Immature natural killer cell (primary cell): ENCODE measurements around the gene WDFY4. TPM values are rescaled to one million over a fixed set of nuclear protein-coding genes. Genes with fewer than 3 reads are reported as not detected.
A peak's percentile ranks its signal among the peaks of the same experiment; 100 is the strongest.

Source experiments
- DNase-seq, 3 donors: peaks; one replicate each; pipeline ENCODE4 v3.0.0; 2022; ENCODE audit warnings: mixed read lengths in 1 of 3
- H3K27ac Mint-ChIP-seq, 6 donors: one replicate each; pipeline ENCODE4 v1.8.0; 2020; ENCODE audit warnings: mixed read lengths in 6 of 6, mild to moderate bottlenecking in 5 of 6, inconsistent platforms in 4 of 6, moderate library complexity in 3 of 6
- H3K27me3 Mint-ChIP-seq, 3 donors: one replicate each; pipeline ENCODE4 v1.8.0; 2020 to 2021; ENCODE audit warnings: low read depth in 3 of 3, mild to moderate bottlenecking in 3 of 3, mixed read lengths in 3 of 3, moderate library complexity in 3 of 3, inconsistent platforms in 1 of 3
- H3K36me3 Mint-ChIP-seq, 3 donors: one replicate each; pipeline ENCODE4 v1.8.0; 2020; ENCODE audit warnings: mixed read lengths in 3 of 3, inconsistent platforms in 2 of 3, mild to moderate bottlenecking in 2 of 3
- H3K4me1 Mint-ChIP-seq, 2 donors: one replicate each; pipeline ENCODE4 v1.8.0; 2020; ENCODE audit warnings: inconsistent platforms in 2 of 2, mild to moderate bottlenecking in 2 of 2, mixed read lengths in 2 of 2, moderate library complexity in 1 of 2
- H3K4me3 Mint-ChIP-seq, 5 donors: one replicate each; pipeline ENCODE4 v1.8.0; 2020; ENCODE audit warnings: mild to moderate bottlenecking in 5 of 5, mixed read lengths in 5 of 5, inconsistent platforms in 3 of 5, moderate library complexity in 3 of 5
- H3K9me3 Mint-ChIP-seq, 6 donors: one replicate each; pipeline ENCODE4 v1.8.0; 2020; ENCODE audit warnings: mild to moderate bottlenecking in 6 of 6, mixed read lengths in 6 of 6, inconsistent platforms in 4 of 6, moderate library complexity in 3 of 6
- polyA plus RNA-seq, 3 donors: library from polyadenylated mRNA; unstranded; fragments of 300-500 nt; fragmentation: Illumina TruSeq; gene quantifications; one replicate each; pipeline ENCODE4 v1.2.3, GENCODE V29; 2021

WDFY4 gene
- polyA plus RNA-seq, 3 donors from 2014 or later, result 1.0 to 2.2 TPM; not detected in 1

DNA sequence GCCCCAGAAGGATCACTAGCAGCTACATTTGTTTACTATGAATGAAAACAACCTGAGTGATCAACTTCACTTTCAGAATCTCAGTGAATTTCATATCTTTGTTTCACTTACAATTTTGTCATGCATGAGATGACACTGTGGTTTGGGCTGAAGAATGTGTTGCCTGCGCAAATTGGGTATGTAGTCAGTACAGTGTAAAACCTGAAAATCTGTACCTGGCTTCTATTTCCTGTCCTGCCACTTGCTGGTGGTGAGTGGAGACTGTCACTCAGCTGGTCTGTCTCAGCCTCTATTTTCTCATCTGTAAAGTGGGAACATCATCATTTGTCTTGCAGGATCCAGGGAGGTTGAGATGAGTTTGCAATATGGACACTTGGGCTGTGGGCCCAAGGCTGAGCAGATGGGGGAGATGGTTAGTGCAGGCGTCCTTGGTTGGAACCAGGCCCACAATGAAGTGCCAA is 118.0 kb downstream of the WDFY4 start:
- Mint-ChIP-seq H3K36me3 (peaks cover 4 to 5% (median 5%) of the 10 kb centered on the region in 3 donors), H3K27ac (peak overlapping the region; percentile 19 to 70 (median 49)), H3K4me1 (peaks cover 46 to 56% of the 10 kb centered on the region in 2 donors), H3K4me3 (peak overlapping the region in 4 of 5 donors; percentile 5 to 19 (median 10)), H3K27me3 (peaks cover 0 to 7% (median 0%) of the 10 kb centered on the region in 3 donors), H3K9me3 (peaks cover 0 to 7% (median 4%) of the 10 kb centered on the region in 6 donors)
- peak; percentile 26 to 52 (median 45) for DNase-seq

DNA sequence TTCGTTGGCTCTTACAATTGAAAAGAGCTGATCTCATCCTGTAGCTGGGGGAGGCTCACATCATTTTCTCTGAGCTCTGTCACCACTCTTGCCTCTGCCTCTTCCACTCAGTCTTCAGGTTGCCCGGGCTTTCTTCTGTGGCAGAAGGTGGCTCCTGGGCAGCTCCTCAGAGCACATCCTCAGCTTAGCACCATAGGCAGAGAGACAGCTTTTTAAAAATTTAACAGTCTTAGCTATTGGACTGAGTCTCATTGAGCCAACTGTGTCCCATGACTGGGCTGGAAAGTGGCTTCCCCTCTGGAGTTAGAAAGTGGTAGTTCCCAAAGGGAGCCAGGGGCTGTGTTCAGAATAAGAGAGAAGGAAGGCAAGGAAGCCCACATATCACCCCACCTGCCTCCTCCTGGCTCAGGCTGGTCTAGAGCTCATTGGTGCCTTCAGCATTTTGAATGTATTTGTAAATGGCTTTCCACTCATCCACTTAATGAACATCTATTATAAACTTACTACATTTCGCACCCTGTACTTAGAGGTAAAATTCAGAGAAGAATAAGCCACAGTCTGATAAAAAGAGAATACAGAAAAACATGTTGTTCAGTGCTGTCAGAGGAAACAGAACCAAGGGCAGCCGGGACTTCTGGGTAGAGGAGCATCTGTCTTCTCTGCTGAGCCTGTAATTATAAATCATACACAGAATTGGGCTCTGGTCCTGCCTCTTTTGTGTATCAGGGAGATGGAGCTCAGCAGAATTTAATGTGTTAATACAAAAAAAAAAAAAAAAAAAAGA is 119.3 kb downstream of the WDFY4 start:
- no peak overlapping the region for H3K27ac Mint-ChIP-seq
- no peak for DNase-seq
- peaks cover 0 to 7% (median 0%) of the 10 kb centered on the region in 3 donors for H3K27me3 Mint-ChIP-seq
- H3K9me3 Mint-ChIP-seq, result peaks cover 0 to 7% (median 4%) of the 10 kb centered on the region in 6 donors
- H3K4me3 Mint-ChIP-seq, result no peak overlapping the region
- H3K36me3 Mint-ChIP-seq, result peaks cover 4 to 5% (median 5%) of the 10 kb centered on the region in 3 donors
- H3K4me1 Mint-ChIP-seq, result peaks cover 46 to 54% of the 10 kb centered on the region in 2 donors

- Mint-ChIP-seq H3K9me3 (peaks cover 0 to 7% (median 3%) of the 10 kb centered on the region in 6 donors), H3K4me1 (peaks cover 41 to 46% of the 10 kb centered on the region in 2 donors), H3K4me3 (no peak overlapping the region), H3K36me3 (peaks cover 4 to 5% (median 5%) of the 10 kb centered on the region in 3 donors), H3K27ac (no peak overlapping the region), H3K27me3 (peaks cover 0 to 7% (median 0%) of the 10 kb centered on the region in 3 donors)
- DNase-seq, result no peak
These were observed 120.1 kb downstream of the WDFY4 start for GRCh38 chr10:48804740-48805182.

DNA sequence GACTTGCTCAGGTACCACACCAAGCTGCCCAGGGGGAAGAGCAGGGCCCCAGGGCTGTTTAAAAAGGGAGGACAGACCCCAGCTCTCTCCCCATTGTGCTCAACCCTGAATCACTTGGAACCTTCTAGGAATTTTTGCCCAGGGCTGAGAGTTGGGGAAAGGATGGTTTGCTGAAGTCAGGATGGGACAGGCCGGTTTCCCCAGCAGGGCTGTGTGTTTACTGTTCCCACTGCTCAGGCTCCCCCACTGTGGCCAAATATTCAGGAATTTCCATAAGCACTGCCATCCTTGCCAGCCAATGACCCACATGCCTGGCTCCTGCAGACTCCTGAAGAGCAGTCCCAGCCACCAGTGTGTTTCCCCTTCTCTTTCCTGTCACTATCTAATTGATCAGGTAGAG is 120.7 kb downstream of the WDFY4 start:
- peaks cover 0 to under 1% (median 0%) of the 10 kb centered on the region in 3 donors for H3K36me3 Mint-ChIP-seq
- H3K4me3 Mint-ChIP-seq, result no peak overlapping the region
- H3K27ac Mint-ChIP-seq, result no peak overlapping the region
- H3K27me3 Mint-ChIP-seq, result peaks cover 0 to 3% (median 0%) of the 10 kb centered on the region in 3 donors
- DNase-seq, result no peak
- peaks cover 0 to under 1% (median 0%) of the 10 kb centered on the region in 6 donors for H3K9me3 Mint-ChIP-seq
- H3K4me1 Mint-ChIP-seq, result peaks cover 36 to 39% of the 10 kb centered on the region in 2 donors

GRCh38 chr10:48805848-48806247 is 121.2 kb downstream of the WDFY4 start:
- peak overlapping the region in 1 of 5 donors; percentile 5 for H3K4me3 Mint-ChIP-seq
- no peak for DNase-seq
- H3K9me3 Mint-ChIP-seq, result no peaks in the 10 kb centered on the region
- no peak overlapping the region for H3K27ac Mint-ChIP-seq
- no peaks in the 10 kb centered on the region for H3K36me3 Mint-ChIP-seq
- peaks cover 0 to 4% (median 0%) of the 10 kb centered on the region in 3 donors for H3K27me3 Mint-ChIP-seq
- peaks cover 33 to 35% of the 10 kb centered on the region in 2 donors for H3K4me1 Mint-ChIP-seq

DNA sequence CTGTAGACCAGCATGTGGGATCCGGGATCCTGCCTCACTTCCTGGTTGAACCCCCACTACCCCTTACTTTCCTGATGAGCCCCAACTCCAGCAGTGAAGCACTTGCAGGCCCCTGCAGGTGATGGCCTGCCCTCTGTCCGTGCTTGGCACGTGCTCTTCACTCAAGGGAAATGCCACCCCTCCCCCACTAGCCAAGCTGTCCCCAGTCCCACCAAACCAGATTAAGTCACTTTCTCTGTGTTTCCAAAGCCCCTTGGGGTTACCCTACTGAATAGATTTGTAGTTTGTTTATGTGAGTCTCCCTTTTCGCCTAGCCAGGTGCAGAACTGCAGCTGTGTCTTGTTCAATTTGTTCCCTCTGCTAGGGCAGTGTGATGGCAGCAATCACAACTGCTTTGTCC is 121.7 kb downstream of the WDFY4 start:
- no peak overlapping the region for H3K27ac Mint-ChIP-seq

GRCh38 chr10:48807791-48808470 is 123.3 kb downstream of the WDFY4 start:
- Mint-ChIP-seq H3K9me3 (no peaks in the 10 kb centered on the region), H3K27ac (no peak overlapping the region), H3K4me3 (no peak overlapping the region)

More for the DNA sequence above, 121.7 kb downstream of the WDFY4 start:
- Mint-ChIP-seq H3K27me3 (peaks cover 0 to 6% (median under 1%) of the 10 kb centered on the region in 3 donors), H3K36me3 (no peaks in the 10 kb centered on the region), H3K4me3 (no peak overlapping the region), H3K9me3 (no peaks in the 10 kb centered on the region), H3K4me1 (peaks cover 28 to 30% of the 10 kb centered on the region in 2 donors)
- DNase-seq, result no peak

DNA sequence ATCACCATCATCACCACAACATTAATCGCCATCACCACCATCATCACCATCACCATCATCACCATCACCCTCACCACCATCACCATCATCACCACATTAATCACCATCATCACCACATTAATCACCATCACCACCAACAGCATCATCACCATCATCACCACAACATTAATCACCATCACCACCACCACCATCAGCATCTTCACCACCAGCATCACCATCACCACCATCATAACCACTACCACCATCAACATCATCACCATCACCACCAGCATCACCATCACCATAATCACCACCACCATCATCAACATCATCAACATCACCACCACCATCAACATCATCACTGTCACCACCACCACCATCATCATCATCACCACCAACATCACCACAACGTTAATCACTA is 124.6 kb downstream of the WDFY4 start:
- DNase-seq, result peak in 1 of 3 donors; percentile 11
- H3K4me3 Mint-ChIP-seq, result no peak overlapping the region
- peaks cover 0 to 10% (median 6%) of the 10 kb centered on the region in 3 donors for H3K27me3 Mint-ChIP-seq
- peaks cover 7 to 9% of the 10 kb centered on the region in 2 donors for H3K4me1 Mint-ChIP-seq
- H3K27ac Mint-ChIP-seq, result no peak overlapping the region
- H3K9me3 Mint-ChIP-seq, result no peaks in the 10 kb centered on the region
- no peaks in the 10 kb centered on the region for H3K36me3 Mint-ChIP-seq

More at GRCh38 chr10:48807791-48808470, 123.3 kb downstream of the WDFY4 start:
- DNase-seq, result no peak
- H3K27me3 Mint-ChIP-seq, result peaks cover 0 to 8% (median 6%) of the 10 kb centered on the region in 3 donors
- peaks cover 12 to 14% of the 10 kb centered on the region in 2 donors for H3K4me1 Mint-ChIP-seq
- no peaks in the 10 kb centered on the region for H3K36me3 Mint-ChIP-seq

GRCh38 chr10:48811461-48811860 is 126.8 kb downstream of the WDFY4 start:
- Mint-ChIP-seq H3K4me1 (no peaks in the 10 kb centered on the region), H3K36me3 (no peaks in the 10 kb centered on the region), H3K27ac (no peak overlapping the region), H3K27me3 (peaks cover 0 to 10% (median 5%) of the 10 kb centered on the region in 3 donors), H3K9me3 (no peaks in the 10 kb centered on the region), H3K4me3 (no peak overlapping the region)
- DNase-seq, result no peak

DNA sequence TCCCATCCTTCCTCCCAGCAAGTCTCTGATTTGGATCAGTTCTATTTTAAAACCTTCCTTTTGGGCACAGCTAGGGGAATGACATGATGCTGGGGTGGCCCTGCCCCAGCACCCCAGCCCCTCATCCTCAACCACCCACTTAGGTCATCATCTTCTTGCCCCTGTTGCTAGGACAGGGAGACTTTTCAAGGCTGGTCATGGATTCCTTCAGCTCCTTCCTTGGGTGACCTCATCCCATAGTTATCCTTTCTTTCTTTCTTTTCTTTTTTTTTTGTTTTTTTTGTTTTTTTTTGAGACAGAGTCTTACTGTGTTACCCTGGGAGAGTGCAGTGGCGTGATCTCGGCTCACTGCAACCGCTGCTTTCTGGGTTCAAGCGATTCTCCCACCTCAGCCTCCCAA is 127.2 kb downstream of the WDFY4 start:
- H3K27me3 Mint-ChIP-seq, result peaks cover 0 to 10% (median 5%) of the 10 kb centered on the region in 3 donors
- no peak for DNase-seq
- H3K36me3 Mint-ChIP-seq, result no peaks in the 10 kb centered on the region
- no peak overlapping the region for H3K27ac Mint-ChIP-seq
- no peaks in the 10 kb centered on the region for H3K9me3 Mint-ChIP-seq
- H3K4me3 Mint-ChIP-seq, result no peak overlapping the region
- H3K4me1 Mint-ChIP-seq, result no peaks in the 10 kb centered on the region

GRCh38 chr10:48813291-48813690 is 128.6 kb downstream of the WDFY4 start:
- peaks cover 0 to 12% (median 5%) of the 10 kb centered on the region in 3 donors for H3K27me3 Mint-ChIP-seq
- no peak for DNase-seq
- H3K36me3 Mint-ChIP-seq, result no peaks in the 10 kb centered on the region
- H3K9me3 Mint-ChIP-seq, result peaks cover 0 to 2% (median 0%) of the 10 kb centered on the region in 6 donors
- H3K4me1 Mint-ChIP-seq, result no peaks in the 10 kb centered on the region
- no peak overlapping the region for H3K27ac Mint-ChIP-seq
- H3K4me3 Mint-ChIP-seq, result no peak overlapping the region

- H3K27ac Mint-ChIP-seq, result no peak overlapping the region
- H3K27me3 Mint-ChIP-seq, result peaks cover 0 to 12% (median 5%) of the 10 kb centered on the region in 3 donors
These were observed 129.2 kb downstream of the WDFY4 start for GRCh38 chr10:48813825-48814224.

DNA sequence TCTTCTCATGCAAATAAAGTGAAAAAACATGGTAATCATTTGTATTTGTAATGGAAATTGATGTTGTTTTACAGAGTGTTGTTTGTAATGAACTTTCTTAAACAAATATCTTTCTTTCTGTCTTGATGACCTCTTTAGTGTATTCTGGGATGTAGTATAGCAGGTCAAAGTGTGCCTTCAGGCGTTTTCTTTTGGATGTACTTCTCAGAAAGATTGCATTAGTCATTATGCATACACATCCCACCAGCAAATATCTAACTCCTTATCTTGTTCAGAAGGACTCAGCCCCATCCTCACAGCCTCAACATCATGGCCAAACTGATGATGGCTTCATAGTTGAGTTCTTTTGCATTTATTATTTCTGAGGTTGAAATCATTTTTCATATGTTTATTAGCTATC is 130.3 kb downstream of the WDFY4 start:
- Mint-ChIP-seq H3K27me3 (peaks cover 0 to 12% (median 5%) of the 10 kb centered on the region in 3 donors), H3K4me1 (no peaks in the 10 kb centered on the region), H3K9me3 (peaks cover 0 to 2% (median 0%) of the 10 kb centered on the region in 6 donors), H3K36me3 (no peaks in the 10 kb centered on the region), H3K4me3 (no peak overlapping the region), H3K27ac (no peak overlapping the region)
- DNase-seq, result no peak

More at GRCh38 chr10:48813825-48814224, 129.2 kb downstream of the WDFY4 start:
- no peak overlapping the region for H3K4me3 Mint-ChIP-seq
- no peaks in the 10 kb centered on the region for H3K36me3 Mint-ChIP-seq
- DNase-seq, result no peak
- H3K9me3 Mint-ChIP-seq, result peaks cover 0 to 2% (median 0%) of the 10 kb centered on the region in 6 donors
- H3K4me1 Mint-ChIP-seq, result no peaks in the 10 kb centered on the region
